Iris pigment epithelial cell (primary cell): ENCODE measurements around the gene TET2.

Source experiments
- DNase-seq: peaks from one replicate; pipeline ENCODE4 v3.0.0-alpha.2; 2011; ENCODE audit warnings: low read depth

TET2 gene

GRCh38 chr4:105140684-105141490 lies 5.8 kb upstream of the TET2 start:
- no peak for DNase-seq

DNA sequence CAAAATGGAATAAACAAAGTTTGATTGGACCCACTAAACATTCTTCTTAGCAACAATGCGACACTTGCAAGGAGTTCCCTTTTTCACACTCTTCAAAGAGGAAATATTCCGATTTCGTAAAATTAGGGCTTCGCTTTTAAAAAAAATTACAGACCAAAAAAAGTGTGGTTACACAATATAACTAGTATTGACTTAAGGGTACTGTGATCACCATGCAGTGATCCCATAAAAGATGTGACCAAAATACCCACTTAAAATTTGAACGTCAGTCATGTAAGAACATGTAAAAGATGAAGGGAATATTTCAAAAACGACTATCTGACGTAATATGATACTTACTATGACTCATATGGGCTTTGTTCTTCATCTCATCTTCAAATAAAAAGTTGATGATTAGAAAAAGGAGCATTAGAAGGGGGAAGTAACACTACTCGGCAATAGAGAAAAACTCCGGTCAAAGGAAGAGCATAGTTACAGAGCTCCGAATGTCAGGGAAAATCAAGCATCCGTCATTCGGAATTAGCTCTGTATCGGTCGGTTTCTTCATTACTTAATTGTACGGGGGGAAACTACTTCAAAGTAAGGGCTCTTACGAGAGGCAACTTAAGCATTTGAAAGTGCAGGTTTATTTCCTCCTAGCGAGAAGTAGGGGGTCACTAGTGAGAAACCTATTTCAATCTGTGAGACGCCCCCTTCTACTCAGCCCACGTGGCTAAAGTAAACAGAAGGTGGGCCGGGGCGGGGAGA lies 1.3 kb upstream of the TET2 start:
- DNase-seq = peak; percentile 46

DNA sequence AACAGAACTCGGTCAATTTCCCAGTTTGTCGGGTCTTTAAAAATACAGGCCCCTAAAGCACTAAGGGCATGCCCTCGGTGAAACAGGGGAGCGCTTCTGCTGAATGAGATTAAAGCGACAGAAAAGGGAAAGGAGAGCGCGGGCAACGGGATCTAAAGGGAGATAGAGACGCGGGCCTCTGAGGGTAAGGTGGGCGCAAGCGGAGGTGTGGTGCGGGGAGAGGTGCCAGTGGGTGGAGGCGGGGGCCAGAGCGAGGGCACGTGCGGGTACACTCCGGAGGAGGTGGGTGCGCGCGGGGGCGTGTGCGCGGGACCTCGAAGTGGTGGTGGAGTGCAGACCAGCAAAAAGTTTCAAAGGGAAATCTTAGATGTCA lies 787 bp upstream of the TET2 start:
- DNase-seq = no peak

- DNase-seq = no peak
These were observed 408 bp downstream of the TET2 start for GRCh38 chr4:105147016-105147552.

GRCh38 chr4:105147553-105148161 lies 981 bp downstream of the TET2 start:
- peak; percentile 46 for DNase-seq

DNA sequence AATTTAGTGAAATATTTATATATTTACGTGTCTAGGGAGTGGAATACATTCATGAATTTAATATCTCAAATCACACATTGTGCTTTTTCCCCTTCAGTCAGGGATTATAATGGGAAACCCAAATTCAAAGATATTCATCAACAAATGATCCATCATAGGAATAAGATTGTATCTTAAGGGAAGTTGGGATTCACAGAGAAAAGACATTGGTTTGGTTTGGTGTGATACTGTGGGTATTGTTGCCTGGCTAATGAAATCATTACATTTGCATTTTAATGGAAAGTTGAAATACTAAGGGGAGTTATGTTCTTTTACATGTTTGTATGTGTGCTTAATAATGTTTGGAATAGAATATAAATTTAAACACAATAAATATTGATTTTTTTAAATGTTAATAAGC lies 1.7 kb downstream of the TET2 start:
- no peak for DNase-seq

GRCh38 chr4:105148776-105149175 lies 2.1 kb downstream of the TET2 start:
- DNase-seq = no peak

GRCh38 chr4:105149771-105150170 lies 3.1 kb downstream of the TET2 start:
- DNase-seq = no peak

GRCh38 chr4:105150503-105150902 lies 3.8 kb downstream of the TET2 start:
- no peak for DNase-seq

GRCh38 chr4:105153749-105154148 lies 7.1 kb downstream of the TET2 start:
- DNase-seq = no peak

- DNase-seq = no peak
These were observed 7.9 kb downstream of the TET2 start for GRCh38 chr4:105154576-105154975.

- peak; percentile 42 for DNase-seq
These were observed 8.8 kb downstream of the TET2 start for GRCh38 chr4:105155426-105155825.

GRCh38 chr4:105158837-105159236 lies 12.2 kb downstream of the TET2 start:
- peak; percentile 42 for DNase-seq

GRCh38 chr4:105162123-105162796 lies 15.6 kb downstream of the TET2 start:
- no peak for DNase-seq

DNA sequence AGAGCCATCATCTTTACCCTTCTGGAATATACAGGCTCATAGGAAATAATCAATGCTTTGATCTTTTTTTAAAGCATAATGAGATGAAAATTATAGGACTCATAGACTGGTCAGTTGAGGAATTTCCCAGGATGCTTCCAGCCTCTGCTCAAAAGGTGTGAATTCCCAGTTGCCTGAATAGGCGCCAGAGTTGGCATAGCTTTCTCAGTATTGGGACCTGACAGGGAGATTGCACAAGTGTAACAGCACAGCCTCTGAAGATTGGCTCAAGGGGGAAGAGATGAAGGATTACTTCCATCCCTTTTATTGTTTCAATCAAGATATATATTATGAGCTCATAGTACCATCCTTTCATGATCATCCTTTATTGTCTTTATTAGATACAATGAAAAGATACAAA lies 17.9 kb downstream of the TET2 start:
- DNase-seq = no peak

DNA sequence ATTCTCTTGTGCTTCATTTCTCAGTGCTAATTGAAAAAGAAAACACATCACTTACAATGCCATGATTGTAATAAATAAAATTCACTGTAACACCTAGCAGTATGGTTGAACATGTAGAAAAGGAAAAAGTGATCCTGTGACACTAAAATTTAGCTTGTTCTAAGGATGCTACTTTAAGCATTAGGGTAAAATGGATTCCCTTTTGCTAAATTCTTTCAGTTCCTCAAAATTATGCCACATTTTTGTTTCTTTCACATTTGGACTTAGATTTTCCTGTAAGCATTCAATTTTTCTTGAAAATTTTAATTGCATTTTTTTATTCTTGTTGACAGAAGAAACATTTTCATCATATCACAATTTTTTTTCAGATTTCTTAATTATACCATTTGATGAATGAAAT lies 19.4 kb downstream of the TET2 start:
- DNase-seq = no peak

GRCh38 chr4:105170711-105171110 lies 24.0 kb downstream of the TET2 start:
- DNase-seq = no peak

DNA sequence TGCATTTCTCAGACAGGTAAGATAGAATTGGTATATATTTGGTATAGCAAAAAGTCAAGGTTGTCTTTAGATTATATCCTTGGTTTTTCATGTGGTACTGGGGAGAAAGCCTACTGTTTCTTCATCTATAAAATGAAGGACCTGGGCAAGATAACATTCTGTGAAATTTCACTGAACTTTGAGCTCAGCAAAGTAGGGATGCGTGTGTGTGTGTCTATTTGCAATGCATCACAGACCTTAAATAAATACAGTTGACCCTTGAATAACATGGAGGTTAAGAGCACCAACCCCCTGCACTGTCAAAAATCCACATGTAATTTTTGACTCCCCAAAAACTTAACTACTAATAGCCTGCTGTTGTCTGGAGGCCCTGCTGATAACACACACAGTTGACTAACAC lies 25.2 kb downstream of the TET2 start:
- DNase-seq = no peak

GRCh38 chr4:105174098-105174497 lies 27.4 kb downstream of the TET2 start:
- DNase-seq = no peak

- peak; percentile 23 for DNase-seq
These were observed 33.1 kb downstream of the TET2 start for GRCh38 chr4:105179539-105180401.

DNA sequence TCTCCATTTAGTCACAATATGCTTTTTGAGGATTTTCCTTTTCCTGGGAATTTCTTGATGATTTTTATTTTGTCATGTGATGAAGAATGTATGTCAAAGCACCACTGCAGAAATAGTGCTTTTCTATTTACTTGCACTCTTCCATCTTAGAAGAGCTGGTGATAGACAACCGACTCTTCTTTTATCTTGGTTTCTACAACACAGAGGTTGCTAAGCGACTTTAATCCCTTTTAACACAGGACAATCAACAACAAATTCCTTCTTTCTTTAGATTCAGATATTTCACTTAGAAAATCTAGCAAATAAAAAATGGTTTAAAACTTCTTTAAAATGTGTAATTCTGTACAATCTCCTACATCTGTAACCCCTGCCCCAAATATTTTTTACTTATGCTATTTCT lies 34.6 kb downstream of the TET2 start:
- no peak for DNase-seq
